ENCODE measurements around the gene NIPSNAP2. TPM values are rescaled to one million over a fixed set of nuclear protein-coding genes. Genes with fewer than 3 reads are reported as not detected.
A peak's percentile ranks its signal among the peaks of the same experiment; 100 is the strongest.

NIPSNAP2 gene
- total and polyA plus RNA-seq, 10 of the 15 experiments (the other 5 are each of a cell fraction or from before 2014, with no cell fraction given): 24.7 to 88.5 (median 49.9) TPM

- Histone ChIP-seq H3K27me3 (replicated peaks in 1 of 2; ENCODE audit: control insufficient read depth in 2 of 2, insufficient read depth in 2 of 2, low read length in 1 of 2) (no peaks in the 10 kb centered on the region), H3K9me3 (replicated peaks; ENCODE audit: control insufficient read depth, insufficient read depth, low read length) (no peaks in the 10 kb centered on the region), H3K27ac (ENCODE audit: control insufficient read depth, insufficient read depth) (peak within 1 kb of the TSS; percentile 87), H4K20me1 (ENCODE audit: control insufficient read depth, insufficient read depth) (no peaks in the 10 kb centered on the region), H2AFZ (ENCODE audit: control insufficient read depth, low read depth, low read length) (peak within 1 kb of the TSS; percentile 87), H3K4me2 (ENCODE audit: control insufficient read depth, insufficient read depth) (peak within 1 kb of the TSS; percentile 83), H3K9ac (ENCODE audit: control insufficient read depth, insufficient read depth, low read length) (peak within 1 kb of the TSS; percentile 89), H3K79me2 (ENCODE audit: control insufficient read depth, insufficient read depth, low read length) (peaks cover 10% of the 10 kb centered on the region), H3K4me3 (peak within 1 kb of the TSS; percentile 97), H3K4me1 (ENCODE audit: control insufficient read depth, insufficient read depth, low read length) (no peaks in the 10 kb centered on the region), H3K36me3 (ENCODE audit: control insufficient read depth in 2 of 2, insufficient read depth in 2 of 2, low read length in 1 of 2) (no peaks in the 10 kb centered on the region; a peak in 1 of 4 replicates)
- DNase-seq (ENCODE audit: low read depth, low spot score) (peak; percentile 72), ATAC-seq (peak; percentile 100), FAIRE-seq (peak; percentile 96)
- in situ Hi-C loops (cut with MboI) (no loop called here), intact Hi-C loops (cut with micrococcal nuclease; ENCODE audit: unreplicated experiment) (loop anchor here (2.0 to 5.0 kb wide), 3 partner anchors 49 to 121 kb away; partner anchors contain the start of gene ZNF713)
- WGBS (ENCODE audit: insufficient coverage, insufficient replicate concordance, low lambda C conversion rate, missing lambda C conversion rate): under 1% methylated on average over 43 of the region's 53 CpGs
- ChIA-PET SMC1A (ENCODE audit: uncharacterized antibody, unreplicated experiment) (interaction anchor here (1.3 kb wide), 1 partner anchor 25 kb away, joined by 3 read pairs; no protein-coding TSS in a partner anchor), RAD21 (ENCODE audit: unreplicated experiment) (no interaction called here), CTCF (no interaction called here), POLR2A (interaction anchor here (0.5 to 0.9 kb wide), 4 partner anchors 19 to 182 kb away, joined by 3 to 10 read pairs (median 5); no protein-coding TSS in a partner anchor)
- no TSS peak for BruUV-seq (replicated peaks)
- TF ChIP-seq RELA (IDR thresholded peaks at IDR 0.05; ENCODE audit: borderline replicate concordance, partially characterized antibody) (no peak), PAX5 (IDR thresholded peaks at IDR 0.05; ENCODE audit: borderline replicate concordance, low read depth, low read length) (peak; percentile 4; the same call in 1 of the 2 replicates), NFIC (IDR thresholded peaks at IDR 0.05; ENCODE audit: low read depth, low read length) (no peak), USF1 (IDR thresholded peaks at IDR 0.05; ENCODE audit: borderline replicate concordance, extremely low read length, insufficient read depth, low read depth, low read length) (peak; percentile 51), TCF3 (IDR thresholded peaks at IDR 0.05; ENCODE audit: borderline replicate concordance, insufficient read depth, low read depth, low read length) (peak; percentile 94), HDAC2 (IDR thresholded peaks at IDR 0.05) (no peak), NKRF (conservative IDR thresholded peaks at IDR 0.05) (peak; percentile 72), RUNX3 (IDR thresholded peaks at IDR 0.05; ENCODE audit: low read length) (peak; percentile 43; the same call in 1 of the 2 replicates), NR2C2 (IDR thresholded peaks at IDR 0.05; ENCODE audit: borderline replicate concordance, control insufficient read depth, insufficient read length, low read depth) (no peak), KDM1A (IDR thresholded peaks at IDR 0.05; ENCODE audit: borderline replicate concordance) (no peak), PKNOX1 (IDR thresholded peaks at IDR 0.05) (no peak), ELK1 (IDR thresholded peaks at IDR 0.05; ENCODE audit: low read depth, low read length) (no peak), SIX5 (IDR thresholded peaks at IDR 0.05; ENCODE audit: low read depth, low read length, severe bottlenecking) (peak; percentile 31), CTCF (IDR thresholded peaks at IDR 0.05 in 2 of 3, conservative IDR thresholded peaks at IDR 0.05 in 1 of 3; ENCODE audit: control insufficient read depth in 2 of 3, extremely low read depth in 1 of 3, insufficient read depth in 1 of 3, low read depth in 3 of 3, low read length in 3 of 3) (no peak), FOXM1 (IDR thresholded peaks at IDR 0.05; ENCODE audit: low read depth, low read length) (no peak; the same call in 1 of the 2 replicates)
These were observed 12.6 kb upstream of the NIPSNAP2 start, which contains the start of gene MRPS17 for GRCh38 chr7:55951637-55952351. TSS of gene MRPS17 (plus strand) at chr7:55951877. CDS start at chr7:55953196, 1,319 bp downstream.
